ENCODE data around the gene IER5L. TPM values are rescaled to one million over a fixed set of nuclear protein-coding genes. Genes with fewer than 3 reads are reported as not detected.

IER5L gene
- total RNA-seq, 1 experiment from 2014 or later: 4.6 TPM

DNA sequence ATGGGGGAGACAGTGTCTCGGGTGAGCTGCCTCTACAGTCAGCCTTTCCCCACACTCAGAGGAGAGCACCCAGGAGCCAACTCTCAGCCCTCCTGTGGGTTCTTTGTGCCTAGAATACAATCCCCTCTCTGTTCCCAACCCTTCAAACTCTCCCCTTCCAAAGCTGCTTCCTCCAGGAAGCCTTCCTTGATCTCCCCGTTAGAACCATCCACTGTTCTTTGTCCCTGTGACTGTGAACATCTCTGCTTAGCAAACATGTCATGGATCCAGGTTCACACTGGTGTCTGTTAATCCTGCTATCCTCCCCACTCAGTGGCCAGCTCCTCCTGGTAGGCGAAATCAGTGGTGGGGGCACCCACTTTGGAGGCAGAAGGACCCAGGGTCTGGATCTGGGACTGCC, 16.2 kb upstream of the IER5L start:
- DNase-seq (ENCODE audit: low spot score) (no peak), ATAC-seq (no peak)
- Mint-ChIP-seq H3K9me3 (peaks cover 4% of the 10 kb centered on the region; the same call in 1 of the 2 replicates), H3K27ac (no peak overlapping the region), H3K4me3 (no peak overlapping the region), H3K36me3 (peaks cover 5% of the 10 kb centered on the region; the same call in 1 of the 2 replicates), H3K4me1 (peaks cover 20% of the 10 kb centered on the region), H3K27me3 (ENCODE audit: low read depth) (peaks cover 77% of the 10 kb centered on the region)
- ChIA-PET POLR2A (interaction anchor here (1.4 kb wide), 1 partner anchor 16 kb away, joined by 5 read pairs; the partner anchor contains the start of gene IER5L), CTCF (interaction anchor here (1.0 to 1.6 kb wide), 2 partner anchors 12 to 52 kb away, joined by 3 to 6 read pairs; no protein-coding TSS in a partner anchor)
- TF ChIP-seq ETV6 (CRISPR knock-in tag; IDR thresholded peaks at IDR 0.05) (no peak), CBFB (CRISPR knock-in tag; IDR thresholded peaks at IDR 0.05; ENCODE audit: low read depth) (no peak), RELA (CRISPR knock-in tag; IDR thresholded peaks at IDR 0.05; ENCODE audit: borderline replicate concordance) (no peak)
- TF ChIP-seq, protein P1, sequence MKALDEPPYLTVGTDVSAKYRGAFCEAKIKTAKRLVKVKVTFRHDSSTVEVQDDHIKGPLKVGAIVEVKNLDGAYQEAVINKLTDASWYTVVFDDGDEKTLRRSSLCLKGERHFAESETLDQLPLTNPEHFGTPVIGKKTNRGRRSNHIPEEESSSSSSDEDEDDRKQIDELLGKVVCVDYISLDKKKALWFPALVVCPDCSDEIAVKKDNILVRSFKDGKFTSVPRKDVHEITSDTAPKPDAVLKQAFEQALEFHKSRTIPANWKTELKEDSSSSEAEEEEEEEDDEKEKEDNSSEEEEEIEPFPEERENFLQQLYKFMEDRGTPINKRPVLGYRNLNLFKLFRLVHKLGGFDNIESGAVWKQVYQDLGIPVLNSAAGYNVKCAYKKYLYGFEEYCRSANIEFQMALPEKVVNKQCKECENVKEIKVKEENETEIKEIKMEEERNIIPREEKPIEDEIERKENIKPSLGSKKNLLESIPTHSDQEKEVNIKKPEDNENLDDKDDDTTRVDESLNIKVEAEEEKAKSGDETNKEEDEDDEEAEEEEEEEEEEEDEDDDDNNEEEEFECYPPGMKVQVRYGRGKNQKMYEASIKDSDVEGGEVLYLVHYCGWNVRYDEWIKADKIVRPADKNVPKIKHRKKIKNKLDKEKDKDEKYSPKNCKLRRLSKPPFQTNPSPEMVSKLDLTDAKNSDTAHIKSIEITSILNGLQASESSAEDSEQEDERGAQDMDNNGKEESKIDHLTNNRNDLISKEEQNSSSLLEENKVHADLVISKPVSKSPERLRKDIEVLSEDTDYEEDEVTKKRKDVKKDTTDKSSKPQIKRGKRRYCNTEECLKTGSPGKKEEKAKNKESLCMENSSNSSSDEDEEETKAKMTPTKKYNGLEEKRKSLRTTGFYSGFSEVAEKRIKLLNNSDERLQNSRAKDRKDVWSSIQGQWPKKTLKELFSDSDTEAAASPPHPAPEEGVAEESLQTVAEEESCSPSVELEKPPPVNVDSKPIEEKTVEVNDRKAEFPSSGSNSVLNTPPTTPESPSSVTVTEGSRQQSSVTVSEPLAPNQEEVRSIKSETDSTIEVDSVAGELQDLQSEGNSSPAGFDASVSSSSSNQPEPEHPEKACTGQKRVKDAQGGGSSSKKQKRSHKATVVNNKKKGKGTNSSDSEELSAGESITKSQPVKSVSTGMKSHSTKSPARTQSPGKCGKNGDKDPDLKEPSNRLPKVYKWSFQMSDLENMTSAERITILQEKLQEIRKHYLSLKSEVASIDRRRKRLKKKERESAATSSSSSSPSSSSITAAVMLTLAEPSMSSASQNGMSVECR (CRISPR knock-in tag; IDR thresholded peaks at IDR 0.05; ENCODE audit: borderline replicate concordance): no peak

DNA sequence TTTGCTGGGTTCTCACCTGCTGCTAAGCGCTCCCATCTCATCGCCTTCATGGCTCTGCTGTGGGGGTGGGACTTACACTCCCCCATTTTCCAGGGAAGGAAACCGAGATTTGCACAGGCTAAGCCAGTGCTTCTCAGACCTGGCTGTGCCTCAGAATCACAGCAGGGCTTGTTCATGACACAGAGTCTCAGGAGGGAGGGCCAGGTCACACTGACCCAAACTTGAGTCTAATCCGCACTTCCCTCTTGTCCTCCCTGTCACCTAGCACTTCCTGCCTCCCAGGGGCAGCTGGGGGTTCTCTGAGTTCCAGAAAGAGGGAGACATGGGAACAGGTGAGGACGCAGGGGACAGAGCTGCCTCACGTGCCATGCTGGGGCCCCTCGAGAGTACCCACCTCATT, 15.6 kb upstream of the IER5L start:
- TF ChIP-seq, protein P2, sequence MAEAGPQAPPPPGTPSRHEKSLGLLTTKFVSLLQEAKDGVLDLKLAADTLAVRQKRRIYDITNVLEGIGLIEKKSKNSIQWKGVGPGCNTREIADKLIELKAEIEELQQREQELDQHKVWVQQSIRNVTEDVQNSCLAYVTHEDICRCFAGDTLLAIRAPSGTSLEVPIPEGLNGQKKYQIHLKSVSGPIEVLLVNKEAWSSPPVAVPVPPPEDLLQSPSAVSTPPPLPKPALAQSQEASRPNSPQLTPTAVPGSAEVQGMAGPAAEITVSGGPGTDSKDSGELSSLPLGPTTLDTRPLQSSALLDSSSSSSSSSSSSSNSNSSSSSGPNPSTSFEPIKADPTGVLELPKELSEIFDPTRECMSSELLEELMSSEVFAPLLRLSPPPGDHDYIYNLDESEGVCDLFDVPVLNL (CRISPR knock-in tag; IDR thresholded peaks at IDR 0.05; ENCODE audit: borderline replicate concordance, low read depth): no peak
- TF ChIP-seq SOX15 (CRISPR knock-in tag; IDR thresholded peaks at IDR 0.05) (no peak), ZNF121 (CRISPR knock-in tag; IDR thresholded peaks at IDR 0.05) (no peak), FOXK1 (CRISPR knock-in tag; IDR thresholded peaks at IDR 0.05) (no peak), GABPB1 (CRISPR knock-in tag; IDR thresholded peaks at IDR 0.05) (no peak), TEAD1 (CRISPR knock-in tag; IDR thresholded peaks at IDR 0.05) (no peak), MYBL2 (CRISPR knock-in tag; IDR thresholded peaks at IDR 0.05) (no peak), TEAD4 (CRISPR knock-in tag; IDR thresholded peaks at IDR 0.05) (no peak), ZNF138 (CRISPR knock-in tag; conservative IDR thresholded peaks at IDR 0.05) (no peak)
- TF ChIP-seq, protein P3, sequence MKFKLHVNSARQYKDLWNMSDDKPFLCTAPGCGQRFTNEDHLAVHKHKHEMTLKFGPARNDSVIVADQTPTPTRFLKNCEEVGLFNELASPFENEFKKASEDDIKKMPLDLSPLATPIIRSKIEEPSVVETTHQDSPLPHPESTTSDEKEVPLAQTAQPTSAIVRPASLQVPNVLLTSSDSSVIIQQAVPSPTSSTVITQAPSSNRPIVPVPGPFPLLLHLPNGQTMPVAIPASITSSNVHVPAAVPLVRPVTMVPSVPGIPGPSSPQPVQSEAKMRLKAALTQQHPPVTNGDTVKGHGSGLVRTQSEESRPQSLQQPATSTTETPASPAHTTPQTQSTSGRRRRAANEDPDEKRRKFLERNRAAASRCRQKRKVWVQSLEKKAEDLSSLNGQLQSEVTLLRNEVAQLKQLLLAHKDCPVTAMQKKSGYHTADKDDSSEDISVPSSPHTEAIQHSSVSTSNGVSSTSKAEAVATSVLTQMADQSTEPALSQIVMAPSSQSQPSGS (CRISPR knock-in tag; IDR thresholded peaks at IDR 0.05; ENCODE audit: borderline replicate concordance, low read depth): no peak
- TF ChIP-seq, protein P4, sequence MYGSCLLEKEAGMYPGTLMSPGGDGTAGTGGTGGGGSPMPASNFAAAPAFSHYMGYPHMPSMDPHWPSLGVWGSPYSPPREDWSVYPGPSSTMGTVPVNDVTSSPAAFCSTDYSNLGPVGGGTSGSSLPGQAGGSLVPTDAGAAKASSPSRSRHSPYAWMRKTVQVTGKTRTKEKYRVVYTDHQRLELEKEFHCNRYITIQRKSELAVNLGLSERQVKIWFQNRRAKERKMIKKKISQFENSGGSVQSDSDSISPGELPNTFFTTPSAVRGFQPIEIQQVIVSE (CRISPR knock-in tag; IDR thresholded peaks at IDR 0.05; ENCODE audit: borderline replicate concordance): no peak
- TF ChIP-seq, protein P5, sequence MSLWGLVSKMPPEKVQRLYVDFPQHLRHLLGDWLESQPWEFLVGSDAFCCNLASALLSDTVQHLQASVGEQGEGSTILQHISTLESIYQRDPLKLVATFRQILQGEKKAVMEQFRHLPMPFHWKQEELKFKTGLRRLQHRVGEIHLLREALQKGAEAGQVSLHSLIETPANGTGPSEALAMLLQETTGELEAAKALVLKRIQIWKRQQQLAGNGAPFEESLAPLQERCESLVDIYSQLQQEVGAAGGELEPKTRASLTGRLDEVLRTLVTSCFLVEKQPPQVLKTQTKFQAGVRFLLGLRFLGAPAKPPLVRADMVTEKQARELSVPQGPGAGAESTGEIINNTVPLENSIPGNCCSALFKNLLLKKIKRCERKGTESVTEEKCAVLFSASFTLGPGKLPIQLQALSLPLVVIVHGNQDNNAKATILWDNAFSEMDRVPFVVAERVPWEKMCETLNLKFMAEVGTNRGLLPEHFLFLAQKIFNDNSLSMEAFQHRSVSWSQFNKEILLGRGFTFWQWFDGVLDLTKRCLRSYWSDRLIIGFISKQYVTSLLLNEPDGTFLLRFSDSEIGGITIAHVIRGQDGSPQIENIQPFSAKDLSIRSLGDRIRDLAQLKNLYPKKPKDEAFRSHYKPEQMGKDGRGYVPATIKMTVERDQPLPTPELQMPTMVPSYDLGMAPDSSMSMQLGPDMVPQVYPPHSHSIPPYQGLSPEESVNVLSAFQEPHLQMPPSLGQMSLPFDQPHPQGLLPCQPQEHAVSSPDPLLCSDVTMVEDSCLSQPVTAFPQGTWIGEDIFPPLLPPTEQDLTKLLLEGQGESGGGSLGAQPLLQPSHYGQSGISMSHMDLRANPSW (CRISPR knock-in tag; conservative IDR thresholded peaks at IDR 0.05; ENCODE audit: low read depth): no peak
- POLR2A ChIA-PET: interaction anchor here (1.4 kb wide), 1 partner anchor 15 kb away, joined by 5 read pairs; the partner anchor contains the start of gene IER5L
- CTCF ChIA-PET: interaction anchor here (0.6 to 2.4 kb wide), 4 partner anchors 10 to 142 kb away, joined by 3 to 6 read pairs (median 6); no protein-coding TSS in a partner anchor
- DNase-seq (ENCODE audit: low spot score) (no peak), ATAC-seq (no peak)
- H3K27me3 Mint-ChIP-seq (ENCODE audit: low read depth): peaks cover 81% of the 10 kb centered on the region
- H3K9me3 Mint-ChIP-seq: peaks cover 4% of the 10 kb centered on the region; the same call in 1 of the 2 replicates
- peaks cover 5% of the 10 kb centered on the region; the same call in 1 of the 2 replicates for H3K36me3 Mint-ChIP-seq
- H3K27ac Mint-ChIP-seq: no peak overlapping the region
- peaks cover 18% of the 10 kb centered on the region for H3K4me1 Mint-ChIP-seq
- H3K4me3 Mint-ChIP-seq: no peak overlapping the region
